Fibroblast of the aortic adventitia (primary cell): ENCODE measurements around the gene F11R. TPM values are rescaled to one million over a fixed set of nuclear protein-coding genes. Genes with fewer than 3 reads are reported as not detected.

Experiments
- DNase-seq: peaks from one replicate; pipeline ENCODE4 v3.0.0-alpha.2; 2010; ENCODE audit warnings: low read depth
- H3K4me3 ChIP-seq: 2 replicates; pipeline ENCODE4 v1.5.1; 2011; ENCODE audit warnings: low read depth, mild to moderate bottlenecking, control low read depth, low read length, moderate library complexity
- CTCF ChIP-seq: IDR thresholded peaks from 2 replicates; pipeline ENCODE4 v1.5.1; 2011; ENCODE audit warnings: mild to moderate bottlenecking, low read length, control low read depth, inconsistent platforms; ENCODE audit not compliant: insufficient read depth
- total RNA-seq: library from RNA; depleted of rRNA; stranded (reverse); fragments of >200 nt; gene quantifications from 2 replicates; pipeline ENCODE4 v1.2.3, GENCODE V29; 2012; ENCODE audit warnings: low replicate concordance

F11R gene
- total RNA-seq, 1 donor, result 0.36 TPM

- TF ChIP-seq CTCF, result no peak
- no peak overlapping the region for H3K4me3 ChIP-seq
- DNase-seq, result no peak
Observed at GRCh38 chr1:161061419-161061818, 40.5 kb upstream of the F11R start.

- TF ChIP-seq CTCF, result no peak
- H3K4me3 ChIP-seq, result no peak overlapping the region
- no peak for DNase-seq
Observed at GRCh38 chr1:161059293-161059692, 38.3 kb upstream of the F11R start.

- H3K4me3 ChIP-seq, result no peak overlapping the region
- no peak for TF ChIP-seq CTCF
- no peak for DNase-seq
Observed at GRCh38 chr1:161054805-161055204, 33.9 kb upstream of the F11R start.

GRCh38 chr1:161054232-161054631 lies 33.3 kb upstream of the F11R start:
- H3K4me3 ChIP-seq, result no peak overlapping the region
- no peak for TF ChIP-seq CTCF
- DNase-seq, result no peak

GRCh38 chr1:161052899-161053298 lies 31.9 kb upstream of the F11R start:
- no peak overlapping the region for H3K4me3 ChIP-seq
- DNase-seq, result no peak
- TF ChIP-seq CTCF, result no peak

- no peak for TF ChIP-seq CTCF
- DNase-seq, result no peak
- H3K4me3 ChIP-seq, result no peak overlapping the region
Observed at GRCh38 chr1:161051219-161051618, 30.3 kb upstream of the F11R start.

GRCh38 chr1:161048949-161049722 lies 28.2 kb upstream of the F11R start:
- no peak for TF ChIP-seq CTCF
- H3K4me3 ChIP-seq, result no peak overlapping the region
- no peak for DNase-seq
